ENCODE measurements around the gene PMPCA. TPM values are rescaled to one million over a fixed set of nuclear protein-coding genes. Genes with fewer than 3 reads are reported as not detected.

The PMPCA gene
- total and polyA plus RNA-seq, 2 of the 8 experiments (the other 6 are each of a cell fraction or from before 2014, with no cell fraction given) = 60.0 to 88.2 TPM

GRCh38 chr9:136464241-136464640 lies 53.8 kb downstream of the PMPCA start (continued):
- TF ChIP-seq KDM1A (IDR thresholded peaks at IDR 0.05; ENCODE audit: borderline replicate concordance, low read length) (no peak), CBX5 (IDR thresholded peaks at IDR 0.05; ENCODE audit: low read depth, low read length) (no peak), SP1 (IDR thresholded peaks at IDR 0.05; ENCODE audit: low read depth, low read length) (no peak)

Data from H1 (cell line).